ENCODE results near the gene ZBTB16.

Gene ZBTB16

DNA sequence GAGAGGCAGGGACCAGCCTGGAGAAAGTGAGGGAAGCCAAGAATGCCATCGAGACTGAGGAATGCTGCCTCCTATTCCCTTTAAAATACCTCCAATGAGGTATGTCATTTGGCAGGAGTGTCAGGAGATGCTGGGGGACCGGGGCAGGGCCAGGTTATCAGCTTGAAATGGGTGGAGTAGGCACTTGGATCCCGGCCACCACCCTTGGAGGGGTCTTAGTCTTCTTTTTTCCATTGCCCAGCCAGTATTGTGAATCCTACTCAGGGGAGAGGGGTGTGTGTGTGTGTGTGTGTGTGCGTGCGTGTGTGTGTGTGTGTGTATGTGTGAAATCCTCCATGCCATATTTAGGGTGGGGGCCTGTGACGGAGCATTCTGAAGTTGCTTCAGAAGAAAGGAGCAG lies 116.2 kb downstream of the ZBTB16 start:
- Histone ChIP-seq H3K4me3 (ENCODE audit: low read depth in 1 of 2, low read length in 2 of 2) (no peak overlapping the region), H3K9me3 (ENCODE audit: low read length) (no peaks in the 10 kb centered on the region), H3K9ac (ENCODE audit: low read length) (no peak overlapping the region), H3K36me3 (ENCODE audit: insufficient read depth, low read length) (no peaks in the 10 kb centered on the region), H3K27me3 (ENCODE audit: control insufficient read depth in 1 of 2, insufficient read depth in 2 of 2, low read length in 2 of 2) (no peaks in the 10 kb centered on the region), H3K27ac (ENCODE audit: low read depth, low read length) (peak overlapping the region; percentile 54), H3K4me1 (ENCODE audit: insufficient read depth, low read length) (peaks cover 98% of the 10 kb centered on the region)

DNA sequence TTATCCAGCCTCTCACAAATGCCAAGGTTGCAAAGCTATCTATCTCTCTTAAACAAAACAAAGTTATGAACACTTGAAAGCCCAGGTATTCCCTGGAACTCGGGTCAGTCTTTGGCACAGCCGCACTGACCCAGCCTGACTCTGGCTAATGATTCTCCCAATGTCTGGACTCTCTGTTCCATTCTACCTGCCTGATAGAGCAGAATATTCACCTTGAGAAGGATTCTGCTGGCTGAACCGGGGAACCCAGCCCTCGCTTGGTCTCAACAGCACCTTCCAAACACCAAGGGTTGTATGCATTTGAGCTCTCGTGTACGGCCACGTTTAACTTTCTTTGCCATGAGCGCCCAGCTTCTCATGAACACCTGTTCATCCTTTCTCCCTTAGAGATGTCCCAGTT lies 116.8 kb downstream of the ZBTB16 start:
- H3K4me1 ChIP-seq (ENCODE audit: insufficient read depth, low read length), result peaks cover 98% of the 10 kb centered on the region
- H3K36me3 ChIP-seq (ENCODE audit: insufficient read depth, low read length), result no peaks in the 10 kb centered on the region
- H3K9me3 ChIP-seq (ENCODE audit: low read length), result no peaks in the 10 kb centered on the region
- peak overlapping the region; percentile 54 for H3K27ac ChIP-seq (ENCODE audit: low read depth, low read length)
- no peaks in the 10 kb centered on the region for H3K27me3 ChIP-seq (ENCODE audit: control insufficient read depth in 1 of 2, insufficient read depth in 2 of 2, low read length in 2 of 2)
- H3K9ac ChIP-seq (ENCODE audit: low read length), result no peak overlapping the region
- H3K4me3 ChIP-seq (ENCODE audit: low read depth in 1 of 2, low read length in 2 of 2), result no peak overlapping the region

DNA sequence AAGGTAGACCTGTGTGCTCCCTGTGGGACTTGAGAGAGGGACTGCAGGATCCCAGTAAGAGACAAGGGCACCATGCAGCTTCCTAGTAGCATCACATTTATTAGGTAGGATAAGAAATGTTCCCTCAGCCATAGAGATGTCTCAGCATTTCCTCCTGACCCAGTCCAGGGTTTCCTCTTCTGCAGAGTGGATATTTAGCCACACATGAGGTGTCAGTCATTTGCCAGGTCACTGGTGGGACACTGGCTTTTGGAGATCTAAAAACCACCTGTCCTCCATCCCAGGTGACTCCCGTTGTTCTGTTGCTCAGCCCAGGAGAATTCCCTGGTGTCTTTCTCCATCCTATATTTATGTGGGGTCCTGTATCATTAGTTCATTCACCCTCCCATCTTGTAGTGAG lies 119.1 kb downstream of the ZBTB16 start:
- no peaks in the 10 kb centered on the region for H3K9me3 ChIP-seq (ENCODE audit: low read length)
- peak overlapping the region; percentile 88 for H3K27ac ChIP-seq (ENCODE audit: low read depth, low read length)
- H3K27me3 ChIP-seq (ENCODE audit: control insufficient read depth in 1 of 2, insufficient read depth in 2 of 2, low read length in 2 of 2), result no peaks in the 10 kb centered on the region
- H3K9ac ChIP-seq (ENCODE audit: low read length), result peak overlapping the region; percentile 74
- peak overlapping the region; percentile 2 to 34 for H3K4me3 ChIP-seq (ENCODE audit: low read depth in 1 of 2, low read length in 2 of 2)
- no peaks in the 10 kb centered on the region for H3K36me3 ChIP-seq (ENCODE audit: insufficient read depth, low read length)
- peaks cover 98% of the 10 kb centered on the region for H3K4me1 ChIP-seq (ENCODE audit: insufficient read depth, low read length)

DNA sequence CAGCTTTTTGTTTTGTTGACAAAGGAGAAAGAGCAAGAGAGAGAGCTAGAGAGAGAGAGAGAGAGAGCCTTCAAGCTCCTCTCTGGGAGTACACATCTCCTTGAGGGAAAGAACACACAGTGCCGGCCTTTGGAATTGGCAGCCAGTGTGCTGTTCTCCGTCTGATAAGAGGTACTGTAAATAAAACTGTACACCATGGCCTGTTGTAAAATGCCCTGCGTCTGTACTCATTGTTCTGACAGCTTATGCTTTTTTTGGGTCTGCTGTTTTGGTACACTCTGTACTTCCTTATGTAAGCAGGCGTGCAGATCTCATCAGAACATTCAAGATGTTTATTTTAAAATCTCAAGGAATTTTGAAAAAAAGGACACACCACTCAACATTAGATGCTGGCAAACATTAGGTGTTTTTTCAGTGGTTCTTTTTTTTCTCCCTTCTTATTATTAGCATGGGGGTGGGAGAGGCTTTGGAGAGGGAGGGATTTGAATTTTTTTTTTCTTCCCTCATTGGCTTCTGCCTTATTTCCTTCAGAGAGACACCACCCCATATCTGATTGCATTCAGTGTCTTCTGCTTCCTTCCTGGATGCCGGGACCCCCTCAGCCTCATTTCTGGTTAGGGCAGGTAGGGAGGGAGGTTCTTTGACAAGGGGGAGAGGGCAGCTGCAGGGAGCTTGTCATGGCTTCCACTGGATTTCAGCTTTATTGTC lies 119.9 kb downstream of the ZBTB16 start:
- Histone ChIP-seq H3K27ac (ENCODE audit: low read depth, low read length) (peak overlapping the region; percentile 88), H3K4me3 (ENCODE audit: low read depth in 1 of 2, low read length in 2 of 2) (peak overlapping the region in 1 of 2 donors; percentile 51), H3K4me1 (ENCODE audit: insufficient read depth, low read length) (peaks cover 92% of the 10 kb centered on the region), H3K27me3 (ENCODE audit: control insufficient read depth in 1 of 2, insufficient read depth in 2 of 2, low read length in 2 of 2) (no peaks in the 10 kb centered on the region), H3K36me3 (ENCODE audit: insufficient read depth, low read length) (no peaks in the 10 kb centered on the region), H3K9me3 (ENCODE audit: low read length) (no peaks in the 10 kb centered on the region), H3K9ac (ENCODE audit: low read length) (peak overlapping the region; percentile 79)

DNA sequence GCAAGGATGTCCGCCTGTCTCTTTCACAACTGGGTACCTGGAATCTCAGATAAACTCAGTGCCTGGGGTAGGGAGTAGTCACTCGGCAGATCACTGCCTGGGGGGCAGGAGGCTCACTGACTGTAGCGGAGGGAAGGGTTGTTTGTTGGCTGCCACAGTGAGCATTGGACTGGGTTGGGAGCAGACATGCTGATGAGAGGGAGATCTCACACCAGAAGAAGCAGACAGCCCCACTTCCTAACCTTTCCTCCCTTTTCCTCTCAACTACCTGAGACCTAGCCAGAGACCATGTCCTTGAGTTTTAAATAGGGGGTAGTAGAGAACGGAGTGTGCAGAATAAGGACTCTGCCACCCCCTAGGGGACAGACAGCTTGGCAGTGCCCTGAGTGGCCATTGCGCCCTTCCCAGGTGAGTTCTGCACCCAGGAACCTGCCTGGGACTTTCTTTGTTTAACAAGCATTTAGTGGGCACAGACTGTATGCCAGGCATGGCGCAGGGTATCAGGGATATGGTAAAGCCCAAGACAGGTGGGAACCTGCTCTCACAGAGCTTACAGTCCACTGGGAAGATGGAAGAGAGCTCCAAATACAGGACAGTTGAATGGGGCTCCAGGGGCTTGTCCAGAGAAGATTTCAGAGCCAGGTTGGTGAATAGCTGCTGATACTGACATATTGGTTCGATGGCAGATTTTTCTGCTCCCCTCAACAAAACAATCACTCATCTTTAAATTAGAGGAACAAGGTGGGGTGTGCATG lies 121.0 kb downstream of the ZBTB16 start:
- Histone ChIP-seq H3K9me3 (ENCODE audit: low read length) (no peaks in the 10 kb centered on the region), H3K36me3 (ENCODE audit: insufficient read depth, low read length) (no peaks in the 10 kb centered on the region), H3K9ac (ENCODE audit: low read length) (peak overlapping the region; percentile 79), H3K4me1 (ENCODE audit: insufficient read depth, low read length) (peaks cover 81% of the 10 kb centered on the region), H3K27me3 (ENCODE audit: control insufficient read depth in 1 of 2, insufficient read depth in 2 of 2, low read length in 2 of 2) (no peaks in the 10 kb centered on the region), H3K27ac (ENCODE audit: low read depth, low read length) (peak overlapping the region; percentile 84), H3K4me3 (ENCODE audit: low read depth in 1 of 2, low read length in 2 of 2) (peak overlapping the region in 1 of 2 donors; percentile 51)

DNA sequence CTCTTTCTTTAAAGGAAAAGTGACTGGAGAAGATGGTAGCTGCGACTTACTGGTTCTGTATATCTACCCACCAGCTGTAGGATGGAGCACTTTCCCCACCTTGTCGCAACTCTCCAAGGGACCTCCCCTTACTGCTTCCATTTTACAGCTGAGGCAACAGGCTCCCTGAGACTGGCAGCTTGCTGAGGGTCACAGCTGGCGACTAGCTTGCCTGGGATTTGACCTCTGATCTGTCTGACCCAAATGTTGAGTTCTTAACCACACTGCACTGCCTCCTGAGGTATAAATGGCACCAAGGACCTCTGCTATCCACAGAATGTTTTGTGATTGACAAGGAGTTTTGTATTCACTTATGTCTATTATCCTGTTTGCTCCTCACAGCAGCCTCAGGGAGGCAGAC lies 121.7 kb downstream of the ZBTB16 start:
- no peak overlapping the region for H3K4me3 ChIP-seq (ENCODE audit: low read depth in 1 of 2, low read length in 2 of 2)
- peaks cover 75% of the 10 kb centered on the region for H3K4me1 ChIP-seq (ENCODE audit: insufficient read depth, low read length)
- no peaks in the 10 kb centered on the region for H3K9me3 ChIP-seq (ENCODE audit: low read length)
- no peaks in the 10 kb centered on the region for H3K27me3 ChIP-seq (ENCODE audit: control insufficient read depth in 1 of 2, insufficient read depth in 2 of 2, low read length in 2 of 2)
- no peaks in the 10 kb centered on the region for H3K36me3 ChIP-seq (ENCODE audit: insufficient read depth, low read length)
- peak overlapping the region; percentile 79 for H3K9ac ChIP-seq (ENCODE audit: low read length)
- H3K27ac ChIP-seq (ENCODE audit: low read depth, low read length), result peak overlapping the region; percentile 84

DNA sequence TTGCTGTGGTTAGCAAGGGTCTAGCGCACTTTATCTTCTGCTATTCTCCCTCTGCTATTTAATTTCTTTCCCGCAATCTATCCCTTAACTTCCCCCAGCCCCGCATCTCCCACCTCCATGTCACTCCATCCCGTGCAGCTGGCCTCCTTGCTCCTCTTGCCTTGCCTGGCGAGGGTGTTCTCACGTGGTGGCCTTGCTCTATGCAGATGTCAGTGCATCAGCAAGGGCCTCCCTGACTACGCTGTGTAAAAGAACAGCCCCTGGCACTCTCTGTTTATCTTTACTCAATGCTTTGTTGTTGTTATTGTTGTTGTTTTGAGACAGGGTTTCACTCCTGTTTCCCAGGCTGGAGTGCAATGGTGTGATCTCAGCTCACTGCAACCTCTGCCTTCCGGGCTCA lies 122.2 kb downstream of the ZBTB16 start:
- Histone ChIP-seq H3K27ac (ENCODE audit: low read depth, low read length) (peak overlapping the region; percentile 84), H3K4me1 (ENCODE audit: insufficient read depth, low read length) (peaks cover 69% of the 10 kb centered on the region), H3K4me3 (ENCODE audit: low read depth in 1 of 2, low read length in 2 of 2) (no peak overlapping the region), H3K9ac (ENCODE audit: low read length) (no peak overlapping the region), H3K27me3 (ENCODE audit: control insufficient read depth in 1 of 2, insufficient read depth in 2 of 2, low read length in 2 of 2) (no peaks in the 10 kb centered on the region), H3K36me3 (ENCODE audit: insufficient read depth, low read length) (peaks cover 5% of the 10 kb centered on the region), H3K9me3 (ENCODE audit: low read length) (no peaks in the 10 kb centered on the region)

DNA sequence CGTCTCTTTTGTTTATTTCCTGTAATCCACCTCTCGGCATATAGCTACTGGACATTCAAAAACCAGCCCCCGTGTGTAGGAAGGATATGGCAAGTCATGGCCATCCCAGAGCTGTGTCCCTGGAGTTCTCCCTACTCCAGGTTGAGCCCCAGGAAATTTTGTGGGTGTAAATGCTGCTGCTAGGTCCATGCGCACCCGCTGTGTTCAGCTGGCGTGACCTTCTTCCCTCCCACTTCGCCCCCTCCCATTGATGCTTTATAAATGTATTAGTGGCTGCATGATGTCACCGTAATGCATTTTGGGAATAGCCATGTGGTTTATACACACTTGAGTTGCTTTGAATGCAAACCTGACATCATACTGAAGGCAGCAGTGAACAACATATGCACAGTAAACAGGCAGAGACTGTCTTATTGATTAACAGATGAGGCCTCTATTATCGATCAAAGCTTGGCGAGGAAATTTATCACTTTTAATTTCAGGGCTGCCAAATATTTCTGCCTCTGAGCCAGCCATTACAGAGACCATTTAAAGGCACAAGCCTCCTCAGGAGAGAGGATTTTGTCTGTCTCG lies 123.0 kb downstream of the ZBTB16 start:
- Histone ChIP-seq H3K27ac (ENCODE audit: low read depth, low read length) (peak overlapping the region; percentile 16), H3K27me3 (ENCODE audit: control insufficient read depth in 1 of 2, insufficient read depth in 2 of 2, low read length in 2 of 2) (no peaks in the 10 kb centered on the region), H3K36me3 (ENCODE audit: insufficient read depth, low read length) (peaks cover 13% of the 10 kb centered on the region), H3K9ac (ENCODE audit: low read length) (peak overlapping the region; percentile 12), H3K9me3 (ENCODE audit: low read length) (no peaks in the 10 kb centered on the region), H3K4me1 (ENCODE audit: insufficient read depth, low read length) (peaks cover 61% of the 10 kb centered on the region), H3K4me3 (ENCODE audit: low read depth in 1 of 2, low read length in 2 of 2) (no peak overlapping the region)

DNA sequence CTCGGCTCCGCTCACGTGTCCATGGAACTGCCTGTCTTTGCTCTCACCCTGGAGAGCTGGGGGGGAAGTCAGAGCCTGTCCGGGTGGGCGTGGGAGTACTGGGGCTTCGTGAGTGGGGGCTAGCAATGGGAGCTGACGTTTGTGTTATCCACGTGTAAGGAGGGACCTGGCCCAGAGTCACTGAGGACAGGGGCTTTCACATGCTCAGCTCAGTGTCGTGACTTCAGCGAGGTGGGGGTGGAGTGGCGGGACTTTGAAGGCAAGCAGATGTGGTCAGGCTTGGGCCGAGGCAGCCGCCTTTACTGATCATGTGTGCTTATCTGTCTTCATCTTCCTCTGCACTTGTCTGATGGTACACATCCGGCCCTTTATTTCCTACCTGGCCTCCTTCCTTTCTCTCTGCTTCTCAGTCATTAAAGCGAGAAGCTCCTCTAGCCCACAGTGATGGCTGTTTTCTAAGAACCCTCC lies 123.6 kb downstream of the ZBTB16 start:
- Histone ChIP-seq H3K4me3 (ENCODE audit: low read depth in 1 of 2, low read length in 2 of 2) (no peak overlapping the region), H3K9me3 (ENCODE audit: low read length) (no peaks in the 10 kb centered on the region), H3K9ac (ENCODE audit: low read length) (peak overlapping the region; percentile 6), H3K27me3 (ENCODE audit: control insufficient read depth in 1 of 2, insufficient read depth in 2 of 2, low read length in 2 of 2) (no peaks in the 10 kb centered on the region), H3K36me3 (ENCODE audit: insufficient read depth, low read length) (peaks cover 15% of the 10 kb centered on the region), H3K4me1 (ENCODE audit: insufficient read depth, low read length) (peaks cover 56% of the 10 kb centered on the region), H3K27ac (ENCODE audit: low read depth, low read length) (peak overlapping the region; percentile 16)

DNA sequence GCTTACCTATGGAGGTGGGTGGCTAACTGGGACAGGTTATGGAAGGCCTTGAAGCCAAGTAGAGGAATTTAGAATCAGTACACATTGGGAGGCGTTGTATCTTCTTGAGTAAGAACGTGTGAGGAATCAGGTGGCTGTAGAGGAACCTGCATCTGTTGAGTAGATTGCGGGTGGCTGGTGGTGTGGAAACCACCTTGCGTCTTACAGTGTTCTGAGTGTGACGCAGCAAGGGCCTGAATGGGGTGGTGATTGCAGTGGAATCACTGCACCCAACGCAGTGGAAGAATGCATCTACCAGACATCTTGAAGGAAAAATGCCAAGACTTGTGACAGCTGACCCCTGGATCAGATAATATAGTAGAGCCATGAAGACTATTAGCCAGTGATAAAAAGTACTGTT lies 125.9 kb downstream of the ZBTB16 start:
- H3K27ac ChIP-seq (ENCODE audit: low read depth, low read length), result peak overlapping the region; percentile 17
- H3K9me3 ChIP-seq (ENCODE audit: low read length), result no peaks in the 10 kb centered on the region
- H3K4me3 ChIP-seq (ENCODE audit: low read depth in 1 of 2, low read length in 2 of 2), result no peak overlapping the region
- no peak overlapping the region for H3K9ac ChIP-seq (ENCODE audit: low read length)
- peaks cover 19% of the 10 kb centered on the region for H3K36me3 ChIP-seq (ENCODE audit: insufficient read depth, low read length)
- H3K27me3 ChIP-seq (ENCODE audit: control insufficient read depth in 1 of 2, insufficient read depth in 2 of 2, low read length in 2 of 2), result no peaks in the 10 kb centered on the region
- peaks cover 38% of the 10 kb centered on the region for H3K4me1 ChIP-seq (ENCODE audit: insufficient read depth, low read length)

DNA sequence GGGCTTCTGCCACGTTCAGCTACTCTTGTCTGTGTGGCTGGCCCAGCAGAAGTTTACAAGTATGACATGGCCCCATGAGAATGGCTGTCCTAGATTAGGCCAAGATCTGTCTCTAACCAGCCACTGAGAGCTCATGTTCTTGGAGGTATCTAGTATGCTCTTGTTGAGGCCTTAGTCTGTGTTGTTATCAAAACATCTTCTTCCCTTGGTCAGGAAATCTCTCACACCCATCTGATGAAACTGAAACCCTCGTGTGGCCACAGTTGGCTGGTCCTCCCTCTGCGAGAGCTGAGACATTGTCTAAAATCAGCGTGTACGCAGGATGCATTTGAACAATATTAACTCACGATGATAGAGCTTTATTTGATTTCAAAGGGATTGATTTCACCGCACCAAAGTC lies 127.7 kb downstream of the ZBTB16 start:
- H3K4me1 ChIP-seq (ENCODE audit: insufficient read depth, low read length), result peaks cover 21% of the 10 kb centered on the region
- no peaks in the 10 kb centered on the region for H3K27me3 ChIP-seq (ENCODE audit: control insufficient read depth in 1 of 2, insufficient read depth in 2 of 2, low read length in 2 of 2)
- no peak overlapping the region for H3K27ac ChIP-seq (ENCODE audit: low read depth, low read length)
- peaks cover 32% of the 10 kb centered on the region for H3K36me3 ChIP-seq (ENCODE audit: insufficient read depth, low read length)
- H3K4me3 ChIP-seq (ENCODE audit: low read depth in 1 of 2, low read length in 2 of 2), result no peak overlapping the region
- H3K9ac ChIP-seq (ENCODE audit: low read length), result no peak overlapping the region
- H3K9me3 ChIP-seq (ENCODE audit: low read length), result no peaks in the 10 kb centered on the region
